B cell (primary cell): ENCODE data around the gene C11orf54. TPM values are rescaled to one million over a fixed set of nuclear protein-coding genes. Genes with fewer than 3 reads are reported as not detected.
"Not testable (repeated sequence)": the region's sequence is repeated elsewhere in the genome, so short reads cannot be mapped to it uniquely, and the experiment has no call there.

ENCODE experiments used
- ATAC-seq: fragments of 200-7000 bp; cut with Tn5 transposase; one replicate; pipeline ENCODE4 v1.10.0; 2021; ENCODE audit warnings: low read depth, mild to moderate bottlenecking, moderate number of reproducible peaks, moderate library complexity
- CTCF ChIA-PET: fragments of 350-600 bp; sonication (Branson Sonifier 250); formaldehyde crosslinking; loops from one replicate; lab custom pipeline; 2021; ENCODE audit warnings: antibody characterized with exemption, inconsistent platforms; lab: Charles Lee
- POLR2A ChIA-PET: fragments of 350-600 bp; sonication (Branson Sonifier 250); formaldehyde crosslinking; loops from one replicate; lab custom pipeline; 2021; ENCODE audit warnings: antibody characterized with exemption; lab: Charles Lee
- DNase-seq: peaks from one replicate; pipeline ENCODE4 v3.0.0; 2013
- H2AFZ ChIP-seq: 2 replicates; pipeline ENCODE4 v1.6.1; 2012; ENCODE audit warnings: mild to moderate bottlenecking, low read depth, low read length; ENCODE audit not compliant: insufficient read depth, poor library complexity, severe bottlenecking
- H3K27ac ChIP-seq, 2 donors: 1 replicate in 1 of 2; 2 replicates in 1 of 2; pipeline ENCODE4 v1.5.1; 2012 to 2013; ENCODE audit warnings: low read length in 2 of 2, mild to moderate bottlenecking in 2 of 2, moderate library complexity in 1 of 2
- H3K27me3 ChIP-seq, 4 experiments: fragments of 200-600 bp in 1 of 4; sonication (generic) in 1 of 4; replicated peaks in 1 of 4; 1 replicate in 2 of 4; 2 replicates in 2 of 4; pipeline versions ENCODE4 v1.6.1 to v1.7.0; 2013 to 2016; ENCODE audit warnings: low read length in 3 of 4, mild to moderate bottlenecking in 2 of 4, mixed read lengths in 1 of 4, moderate library complexity in 1 of 4; ENCODE audit not compliant: insufficient read depth in 4 of 4, control insufficient read depth in 3 of 4; ENCODE audit errors: control extremely low read depth in 1 of 4
- H3K36me3 ChIP-seq, 2 experiments: replicated peaks in 1 of 2; 1 replicate in 1 of 2; 2 replicates in 1 of 2; pipeline versions ENCODE4 v1.6.1 to v1.7.1; 2013; ENCODE audit warnings: low read length in 1 of 2; ENCODE audit not compliant: insufficient read depth in 2 of 2, control insufficient read depth in 1 of 2; ENCODE audit errors: control extremely low read depth in 1 of 2, extremely low read depth in 1 of 2
- H3K4me1 ChIP-seq, 2 donors: fragments of 200-600 bp in 1 of 2; sonication (generic) in 1 of 2; 1 replicate in 1 of 2; 2 replicates in 1 of 2; pipeline versions ENCODE4 v1.5.1 to v1.6.1; 2013 to 2017; ENCODE audit warnings: low read length in 2 of 2; ENCODE audit not compliant: control insufficient read depth in 2 of 2, insufficient read depth in 2 of 2
- H3K4me2 ChIP-seq: replicated peaks from 2 replicates; pipeline ENCODE3; 2012; ENCODE audit warnings: mild to moderate bottlenecking, low read depth, low read length; ENCODE audit not compliant: poor library complexity, severe bottlenecking
- H3K4me3 ChIP-seq, 5 experiments: fragments of 200-600 bp in 1 of 5; sonication (generic) in 1 of 5; 1 replicate in 3 of 5; 2 replicates in 2 of 5; pipeline versions ENCODE4 v1.5.1 to v1.7.0; 2011 to 2016; ENCODE audit warnings: low read length in 4 of 5, mild to moderate bottlenecking in 4 of 5, low read depth in 2 of 5, control low read depth in 1 of 5, moderate library complexity in 1 of 5; ENCODE audit not compliant: insufficient read depth in 1 of 5; ENCODE audit errors: control extremely low read depth in 1 of 5, extremely low read depth in 1 of 5
- H3K79me2 ChIP-seq: fragments of 200-600 bp; sonication (generic); one replicate; pipeline ENCODE4 v1.6.0; 2016; ENCODE audit warnings: low read length; ENCODE audit not compliant: control insufficient read depth, insufficient read depth
- H3K9ac ChIP-seq: fragments of 200-600 bp; sonication (generic); 2 replicates; pipeline ENCODE4 v1.6.1; 2017; ENCODE audit warnings: mild to moderate bottlenecking, low read length, moderate library complexity
- H3K9me3 ChIP-seq, 3 donors: one replicate each; pipeline versions ENCODE4 v1.6.1 to v1.7.1; 2013; ENCODE audit warnings: low read length in 2 of 3; ENCODE audit not compliant: control insufficient read depth in 2 of 3, insufficient read depth in 1 of 3; ENCODE audit errors: control extremely low read depth in 1 of 3
- H4K20me1 ChIP-seq: 2 replicates; pipeline ENCODE4 v1.6.0; 2012; ENCODE audit warnings: mild to moderate bottlenecking, low read length; ENCODE audit not compliant: insufficient read depth, control insufficient read depth, poor library complexity, severe bottlenecking
- H3K27ac Mint-ChIP-seq: one replicate; pipeline ENCODE4 v1.8.0; 2021; ENCODE audit warnings: mixed read lengths
- H3K27me3 Mint-ChIP-seq: one replicate; pipeline ENCODE4 v1.8.0; 2021; ENCODE audit warnings: mixed read lengths
- H3K4me1 Mint-ChIP-seq: one replicate; pipeline ENCODE4 v1.8.0; 2021; ENCODE audit warnings: mixed read lengths
- H3K4me3 Mint-ChIP-seq: one replicate; pipeline ENCODE4 v1.8.0; 2021; ENCODE audit warnings: mixed read lengths
- H3K9me3 Mint-ChIP-seq: one replicate; pipeline ENCODE4 v1.8.0; 2022; ENCODE audit warnings: mixed read lengths; ENCODE audit not compliant: insufficient read depth
- EZH2 ChIP-seq: IDR thresholded peaks from 2 replicates; pipeline ENCODE4 v1.6.1; 2012; ENCODE audit warnings: borderline replicate concordance, low read depth, mild to moderate bottlenecking, moderate library complexity, low read length; ENCODE audit not compliant: insufficient read depth, poor library complexity, severe bottlenecking
- WGBS: methylation state at CpG from one replicate; pipeline ENCODE4 v1.1.5; 2013; ENCODE audit warnings: missing lambda C conversion rate; ENCODE audit not compliant: insufficient coverage; 5-methylcytosine and 5-hydroxymethylcytosine counted together
- intact Hi-C: fragments of 100-400 bp; cut with micrococcal nuclease; formaldehyde crosslinking; loops from one replicate; pipeline ENCODE4 v1.10.0; 2022
- polyA plus RNA-seq: library from polyadenylated mRNA; depleted of rRNA; stranded (reverse); fragments of >200 nt; gene quantifications from 2 replicates; pipeline ENCODE4 v1.2.3, GENCODE V29; 2012
- total RNA-seq, 2 donors: library from RNA; stranded (reverse); fragments of 120-200 nt in 1 of 2; gene quantifications; 1 replicate in 1 of 2; 2 replicates in 1 of 2; pipeline versions ENCODE4 v1.2.3 to v1.2.4, GENCODE V29; 2013 to 2022
- TF ChIP-seq, protein P1 (sequence below): fragments of 200-600 bp; IDR thresholded peaks from one replicate; pipeline ENCODE4 v1.8.0; 2022; ENCODE audit warnings: antibody characterized with exemption, mild to moderate bottlenecking

The C11orf54 gene
- total and polyA plus RNA-seq, 2 donors (not counting 1 experiment from before 2014, with no cell fraction given) = 9.2 to 38.9 TPM

DNA sequence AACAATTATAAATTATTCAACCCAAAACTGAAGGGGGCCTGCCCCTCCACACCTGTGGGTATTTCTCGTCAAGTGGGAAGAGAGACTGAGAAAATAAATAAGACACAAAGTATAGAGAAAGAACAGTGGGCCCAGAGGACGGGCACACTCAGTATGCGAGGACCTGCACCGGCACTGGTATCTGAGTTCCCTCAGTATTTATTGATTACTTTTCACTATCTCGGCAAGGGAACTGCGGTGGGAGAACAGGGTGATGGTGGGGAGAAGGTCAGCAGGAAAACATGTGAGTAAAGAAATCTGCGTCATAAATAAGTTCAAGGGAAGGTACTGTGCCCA is 3.2 kb downstream of the C11orf54 start:
- Histone ChIP-seq H3K4me3 (no peak overlapping the region), H4K20me1 (peaks cover 9% of the 10 kb centered on the region), H2AFZ (no peak overlapping the region), H3K4me2 (no peak overlapping the region), H3K79me2 (peaks cover 51% of the 10 kb centered on the region), H3K9ac (no peak overlapping the region), H3K4me1 (peaks cover 11 to 16% of the 10 kb centered on the region in 2 donors), H3K27ac (no peak overlapping the region), H3K36me3 (peaks cover under 1 to 8% of the 10 kb centered on the region in 2 experiments), H3K27me3 (no peaks in the 10 kb centered on the region), H3K9me3 (no peaks in the 10 kb centered on the region)
- Mint-ChIP-seq H3K9me3 (no peaks in the 10 kb centered on the region), H3K4me3 (no peak overlapping the region), H3K4me1 (peaks cover 32% of the 10 kb centered on the region), H3K27ac (no peak overlapping the region), H3K27me3 (no peaks in the 10 kb centered on the region)
- 80% methylated on average over 1 of the region's 7 CpGs for WGBS
- CTCF ChIA-PET = no interaction called here
- DNase-seq (no peak), ATAC-seq (no peak)
- intact Hi-C loops = loop anchor here (10.0 kb wide), 1 partner anchor 550 kb away; the partner anchor contains the start of gene SLC36A4
- TF ChIP-seq EZH2 = no peak
- TF ChIP-seq, protein P1, sequence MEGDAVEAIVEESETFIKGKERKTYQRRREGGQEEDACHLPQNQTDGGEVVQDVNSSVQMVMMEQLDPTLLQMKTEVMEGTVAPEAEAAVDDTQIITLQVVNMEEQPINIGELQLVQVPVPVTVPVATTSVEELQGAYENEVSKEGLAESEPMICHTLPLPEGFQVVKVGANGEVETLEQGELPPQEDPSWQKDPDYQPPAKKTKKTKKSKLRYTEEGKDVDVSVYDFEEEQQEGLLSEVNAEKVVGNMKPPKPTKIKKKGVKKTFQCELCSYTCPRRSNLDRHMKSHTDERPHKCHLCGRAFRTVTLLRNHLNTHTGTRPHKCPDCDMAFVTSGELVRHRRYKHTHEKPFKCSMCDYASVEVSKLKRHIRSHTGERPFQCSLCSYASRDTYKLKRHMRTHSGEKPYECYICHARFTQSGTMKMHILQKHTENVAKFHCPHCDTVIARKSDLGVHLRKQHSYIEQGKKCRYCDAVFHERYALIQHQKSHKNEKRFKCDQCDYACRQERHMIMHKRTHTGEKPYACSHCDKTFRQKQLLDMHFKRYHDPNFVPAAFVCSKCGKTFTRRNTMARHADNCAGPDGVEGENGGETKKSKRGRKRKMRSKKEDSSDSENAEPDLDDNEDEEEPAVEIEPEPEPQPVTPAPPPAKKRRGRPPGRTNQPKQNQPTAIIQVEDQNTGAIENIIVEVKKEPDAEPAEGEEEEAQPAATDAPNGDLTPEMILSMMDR = no peak
- POLR2A ChIA-PET = no interaction called here

DNA sequence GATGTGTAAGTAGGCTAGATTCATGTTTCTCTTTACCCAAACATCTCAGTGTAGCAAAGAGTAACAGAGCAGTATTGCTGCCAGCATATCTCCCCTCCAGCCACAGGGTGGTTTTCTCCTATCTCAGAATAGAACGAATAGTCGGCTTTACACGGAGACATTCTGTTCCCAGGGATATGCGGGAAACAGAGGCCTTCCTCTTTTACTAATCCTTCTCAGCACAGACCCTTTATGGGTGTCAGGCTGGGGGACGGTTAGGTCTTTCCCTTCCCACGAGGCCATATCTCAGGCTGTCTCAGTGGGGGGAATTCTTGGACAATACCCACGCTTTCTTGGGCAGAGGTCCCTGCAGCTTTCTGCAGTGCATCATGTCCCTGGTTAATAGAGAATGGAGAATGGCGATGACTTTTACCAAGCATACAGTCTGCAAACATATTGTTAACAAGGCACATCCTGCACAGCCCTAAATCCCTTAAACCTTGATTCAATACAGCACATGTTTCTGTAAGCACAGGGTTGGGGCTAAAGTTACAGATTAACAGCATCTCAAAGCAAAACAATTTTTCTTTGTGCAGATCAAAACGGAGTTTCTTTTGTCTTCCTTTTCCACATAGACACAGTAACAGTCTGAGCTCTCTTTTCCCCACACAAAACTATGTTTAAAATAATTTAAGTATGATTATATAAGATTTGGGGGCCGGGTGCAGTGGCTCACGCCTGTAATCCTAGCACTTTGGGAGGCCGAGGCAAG is 3.7 kb downstream of the C11orf54 start:
- H3K36me3 ChIP-seq, H3K27ac Mint-ChIP-seq, H3K9me3 Mint-ChIP-seq, ATAC-seq, H3K4me2 ChIP-seq, H4K20me1 ChIP-seq, H3K27ac ChIP-seq, POLR2A ChIA-PET, DNase-seq, H3K9ac ChIP-seq, H3K4me3 ChIP-seq, H3K9me3 ChIP-seq, H3K27me3 ChIP-seq, H2AFZ ChIP-seq, H3K27me3 Mint-ChIP-seq, CTCF ChIA-PET, H3K4me3 Mint-ChIP-seq: not testable (repeated sequence)
- peaks cover 6 to 11% of the 10 kb centered on the region in 2 donors for H3K4me1 ChIP-seq
- WGBS = 67% methylated on average over 6 of the region's 12 CpGs
- intact Hi-C loops = loop anchor here (10.0 kb wide), 1 partner anchor 550 kb away; the partner anchor contains the start of gene SLC36A4
- H3K4me1 Mint-ChIP-seq = peaks cover 27% of the 10 kb centered on the region
- peaks cover 45% of the 10 kb centered on the region for H3K79me2 ChIP-seq
